K562 (cell line): ENCODE data around the gene LSR. TPM values are rescaled to one million over a fixed set of nuclear protein-coding genes. Genes with fewer than 3 reads are reported as not detected.
A peak's percentile ranks its signal among the peaks of the same experiment; 100 is the strongest.

Source experiments
- ATF7 ChIP-seq: fragments of 450-650 bp; IDR thresholded peaks from 2 replicates; pipeline ENCODE4 v1.7.1; 2014; ENCODE audit warnings: mild to moderate bottlenecking, moderate library complexity
- BACH1 ChIP-seq: fragments of 200-800 bp; sonication (Bioruptor generic); IDR thresholded peaks from 2 replicates; pipeline ENCODE4 v1.6.1; 2016; ENCODE audit warnings: missing genetic modification characterization, missing compliant biosample characterization
- CBX5 ChIP-seq: IDR thresholded peaks from 2 replicates; pipeline ENCODE4 v1.6.1; 2014; ENCODE audit warnings: low read depth, borderline replicate concordance
- DMBX1 ChIP-seq: fragments of 250-450 bp; sonication (Bioruptor Pico); IDR thresholded peaks from 2 replicates; pipeline ENCODE4 v1.8.0; 2022; ENCODE audit warnings: inconsistent platforms, mild to moderate bottlenecking, moderate library complexity, borderline replicate concordance
- DPF2 ChIP-seq: fragments of 450-650 bp; IDR thresholded peaks from 2 replicates; pipeline ENCODE4 v1.6.1; 2016
- FOXJ3 ChIP-seq: sonication (generic); formaldehyde crosslinking; IDR thresholded peaks from 2 replicates; pipeline ENCODE4 v1.4.0; 2020; ENCODE audit warnings: mild to moderate bottlenecking, missing genetic modification reagents
- MAZ ChIP-seq, 2 experiments: fragments of 450-650 bp in 1 of 2; sonication (generic) in 1 of 2; formaldehyde crosslinking; IDR thresholded peaks in 1 of 2; conservative IDR thresholded peaks in 1 of 2; 2 replicates each; pipeline versions ENCODE4 v1.4.0 to v1.5.0; 2020; ENCODE audit warnings: mild to moderate bottlenecking in 1 of 2, missing genetic modification reagents in 1 of 2
- MYBL2 ChIP-seq, 2 experiments: fragments of 450-650 bp in 1 of 2; sonication (generic) in 1 of 2; formaldehyde crosslinking in 1 of 2; IDR thresholded peaks; 2 replicates each; pipeline versions ENCODE4 v1.6.1 to v1.8.1; 2017 to 2022; ENCODE audit warnings: borderline replicate concordance in 1 of 2, inconsistent platforms in 1 of 2, low read depth in 1 of 2, mild to moderate bottlenecking in 1 of 2, missing genetic modification reagents in 1 of 2, moderate library complexity in 1 of 2
- NRF1 ChIP-seq, 2 experiments: fragments of 450-650 bp; IDR thresholded peaks in 1 of 2; conservative IDR thresholded peaks in 1 of 2; 2 replicates each; pipeline ENCODE4 v1.6.1; 2014; ENCODE audit warnings: mild to moderate bottlenecking in 2 of 2
- RBM17 ChIP-seq: fragments of 200-400 bp; formaldehyde crosslinking; IDR thresholded peaks from 2 replicates; pipeline ENCODE4 v1.6.1; 2017; ENCODE audit warnings: low read depth, mild to moderate bottlenecking, low read length, borderline replicate concordance
- SMAD1 ChIP-seq: fragments of 150-350 bp; IDR thresholded peaks from 2 replicates; pipeline ENCODE4 v1.6.1; 2014; ENCODE audit warnings: low read length, low read depth; ENCODE audit not compliant: partially characterized antibody
- SMAD4 ChIP-seq: fragments of 250-450 bp; sonication (Bioruptor Pico); conservative IDR thresholded peaks from 2 replicates; pipeline ENCODE4 v1.8.0; 2021; ENCODE audit warnings: inconsistent platforms, mild to moderate bottlenecking, moderate library complexity
- TOE1 ChIP-seq, 2 experiments: fragments of 450-650 bp in 1 of 2; sonication (generic) in 1 of 2; formaldehyde crosslinking in 1 of 2; IDR thresholded peaks; 2 replicates each; pipeline versions ENCODE4 v1.7.1 to v1.8.0; 2016 to 2022; ENCODE audit warnings: borderline replicate concordance in 2 of 2, mild to moderate bottlenecking in 2 of 2, antibody characterized with exemption in 1 of 2, inconsistent platforms in 1 of 2, low read depth in 1 of 2, missing genetic modification reagents in 1 of 2, moderate library complexity in 1 of 2
- ZNF507 ChIP-seq: conservative IDR thresholded peaks from 2 replicates; pipeline ENCODE4 v1.6.1; 2017; ENCODE audit warnings: missing genetic modification characterization, missing compliant biosample characterization
- ZNF589 ChIP-seq: fragments of 200-800 bp; sonication (Bioruptor generic); IDR thresholded peaks from 2 replicates; pipeline ENCODE4 v1.6.1; 2016; ENCODE audit warnings: low read depth, missing genetic modification characterization, missing compliant biosample characterization
- ZNF695 ChIP-seq: fragments of 450-650 bp; formaldehyde crosslinking; IDR thresholded peaks from 2 replicates; pipeline ENCODE4 v1.4.0; 2020; ENCODE audit warnings: mild to moderate bottlenecking, moderate library complexity
- polyA plus RNA-seq, 8 experiments: library from polyadenylated mRNA; depleted of rRNA in 4 of 8; stranded (reverse) in 5 of 8; unstranded in 3 of 8; fragments of >200 nt; fragmentation: Nextera tagmentation in 2 of 8; fragmentation: Illumina TruSeq in 1 of 8; extraction: Ambion mirVana in 2 of 8; extraction: Trizol in 1 of 8; gene quantifications; 2 replicates each; pipeline versions ENCODE4 v1.2.1 to v1.2.3, GENCODE V29; 2011 to 2014; ENCODE audit warnings: inconsistent platforms in 1 of 8, missing spikeins in 1 of 8
- total RNA-seq, 7 experiments: library from RNA; depleted of rRNA in 6 of 7; stranded (reverse); fragments of >200 nt in 6 of 7; fragmentation: Illumina TruSeq in 2 of 7; extraction: Trizol in 2 of 7; gene quantifications; 2 replicates each; pipeline versions ENCODE4 v1.2.1 to v1.2.3, GENCODE V29; 2011 to 2021; ENCODE audit warnings: low replicate concordance in 1 of 7
- TF ChIP-seq, protein P1 (sequence below): fragments of 450-650 bp; conservative IDR thresholded peaks from 2 replicates; pipeline ENCODE4 v1.6.1; 2016; ENCODE audit warnings: missing genetic modification characterization, low read depth, mild to moderate bottlenecking, missing compliant biosample characterization, moderate library complexity
- TF ChIP-seq, protein P2 (sequence below): sonication (generic); formaldehyde crosslinking; IDR thresholded peaks from 2 replicates; pipeline ENCODE4 v1.8.0; 2022; ENCODE audit warnings: mild to moderate bottlenecking, low read depth, missing genetic modification reagents
- TF ChIP-seq, protein P3 (sequence below): fragments of 450-650 bp; IDR thresholded peaks from 2 replicates; pipeline ENCODE4 v1.6.1; 2017; ENCODE audit warnings: antibody characterized with exemption, mild to moderate bottlenecking

Gene LSR
- total and polyA plus RNA-seq, 9 of the 15 experiments (the other 6 are each of a cell fraction or from before 2014, with no cell fraction given): 0.44 to 87.9 (median 28.0) TPM

- peak in 1 of 2 experiments; percentile 47; a peak in 2 of 4 replicates for TF ChIP-seq NRF1 (conservative IDR thresholded peaks at IDR 0.05 in 1 of 2, IDR thresholded peaks at IDR 0.05 in 1 of 2)
- TF ChIP-seq MYBL2 (IDR thresholded peaks at IDR 0.05; ENCODE audit: low read depth): no peak
- TF ChIP-seq MYBL2 (CRISPR knock-in tag; IDR thresholded peaks at IDR 0.05; ENCODE audit: borderline replicate concordance): 0 out of 2 replicates have a peak, but pooled peaks have one; percentile 57
- peak; percentile 94 for TF ChIP-seq DMBX1 (CRISPR knock-in tag)
- peak; percentile 46 to 78; a peak in 3 of 4 replicates for TF ChIP-seq MAZ (CRISPR knock-in tag; conservative IDR thresholded peaks at IDR 0.05 in 1 of 2, IDR thresholded peaks at IDR 0.05 in 1 of 2)
- no peak for TF ChIP-seq ZNF695 (CRISPR knock-in tag)
- no peak for TF ChIP-seq TOE1 (IDR thresholded peaks at IDR 0.05; ENCODE audit: borderline replicate concordance)
- TF ChIP-seq TOE1 (CRISPR knock-in tag; IDR thresholded peaks at IDR 0.05; ENCODE audit: borderline replicate concordance, low read depth): no peak
- TF ChIP-seq FOXJ3: no peak
- TF ChIP-seq SMAD1: peak; percentile 17
- peak; percentile 96 for TF ChIP-seq SMAD4
- TF ChIP-seq, protein P1, sequence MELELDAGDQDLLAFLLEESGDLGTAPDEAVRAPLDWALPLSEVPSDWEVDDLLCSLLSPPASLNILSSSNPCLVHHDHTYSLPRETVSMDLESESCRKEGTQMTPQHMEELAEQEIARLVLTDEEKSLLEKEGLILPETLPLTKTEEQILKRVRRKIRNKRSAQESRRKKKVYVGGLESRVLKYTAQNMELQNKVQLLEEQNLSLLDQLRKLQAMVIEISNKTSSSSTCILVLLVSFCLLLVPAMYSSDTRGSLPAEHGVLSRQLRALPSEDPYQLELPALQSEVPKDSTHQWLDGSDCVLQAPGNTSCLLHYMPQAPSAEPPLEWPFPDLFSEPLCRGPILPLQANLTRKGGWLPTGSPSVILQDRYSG (tag): peak; percentile 92
- 0 out of 2 replicates have a peak, but pooled peaks have one; percentile 64 for TF ChIP-seq BACH1
- 0 out of 2 replicates have a peak, but pooled peaks have one; percentile 18 for TF ChIP-seq ATF7
- TF ChIP-seq, protein P2, sequence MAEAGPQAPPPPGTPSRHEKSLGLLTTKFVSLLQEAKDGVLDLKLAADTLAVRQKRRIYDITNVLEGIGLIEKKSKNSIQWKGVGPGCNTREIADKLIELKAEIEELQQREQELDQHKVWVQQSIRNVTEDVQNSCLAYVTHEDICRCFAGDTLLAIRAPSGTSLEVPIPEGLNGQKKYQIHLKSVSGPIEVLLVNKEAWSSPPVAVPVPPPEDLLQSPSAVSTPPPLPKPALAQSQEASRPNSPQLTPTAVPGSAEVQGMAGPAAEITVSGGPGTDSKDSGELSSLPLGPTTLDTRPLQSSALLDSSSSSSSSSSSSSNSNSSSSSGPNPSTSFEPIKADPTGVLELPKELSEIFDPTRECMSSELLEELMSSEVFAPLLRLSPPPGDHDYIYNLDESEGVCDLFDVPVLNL: no peak
- peak; percentile 91 for TF ChIP-seq ZNF589 (CRISPR knock-in tag)
- TF ChIP-seq ZNF507 (tag): no peak
- TF ChIP-seq RBM17: no peak
- peak; percentile 25 for TF ChIP-seq DPF2
- TF ChIP-seq, protein P3, sequence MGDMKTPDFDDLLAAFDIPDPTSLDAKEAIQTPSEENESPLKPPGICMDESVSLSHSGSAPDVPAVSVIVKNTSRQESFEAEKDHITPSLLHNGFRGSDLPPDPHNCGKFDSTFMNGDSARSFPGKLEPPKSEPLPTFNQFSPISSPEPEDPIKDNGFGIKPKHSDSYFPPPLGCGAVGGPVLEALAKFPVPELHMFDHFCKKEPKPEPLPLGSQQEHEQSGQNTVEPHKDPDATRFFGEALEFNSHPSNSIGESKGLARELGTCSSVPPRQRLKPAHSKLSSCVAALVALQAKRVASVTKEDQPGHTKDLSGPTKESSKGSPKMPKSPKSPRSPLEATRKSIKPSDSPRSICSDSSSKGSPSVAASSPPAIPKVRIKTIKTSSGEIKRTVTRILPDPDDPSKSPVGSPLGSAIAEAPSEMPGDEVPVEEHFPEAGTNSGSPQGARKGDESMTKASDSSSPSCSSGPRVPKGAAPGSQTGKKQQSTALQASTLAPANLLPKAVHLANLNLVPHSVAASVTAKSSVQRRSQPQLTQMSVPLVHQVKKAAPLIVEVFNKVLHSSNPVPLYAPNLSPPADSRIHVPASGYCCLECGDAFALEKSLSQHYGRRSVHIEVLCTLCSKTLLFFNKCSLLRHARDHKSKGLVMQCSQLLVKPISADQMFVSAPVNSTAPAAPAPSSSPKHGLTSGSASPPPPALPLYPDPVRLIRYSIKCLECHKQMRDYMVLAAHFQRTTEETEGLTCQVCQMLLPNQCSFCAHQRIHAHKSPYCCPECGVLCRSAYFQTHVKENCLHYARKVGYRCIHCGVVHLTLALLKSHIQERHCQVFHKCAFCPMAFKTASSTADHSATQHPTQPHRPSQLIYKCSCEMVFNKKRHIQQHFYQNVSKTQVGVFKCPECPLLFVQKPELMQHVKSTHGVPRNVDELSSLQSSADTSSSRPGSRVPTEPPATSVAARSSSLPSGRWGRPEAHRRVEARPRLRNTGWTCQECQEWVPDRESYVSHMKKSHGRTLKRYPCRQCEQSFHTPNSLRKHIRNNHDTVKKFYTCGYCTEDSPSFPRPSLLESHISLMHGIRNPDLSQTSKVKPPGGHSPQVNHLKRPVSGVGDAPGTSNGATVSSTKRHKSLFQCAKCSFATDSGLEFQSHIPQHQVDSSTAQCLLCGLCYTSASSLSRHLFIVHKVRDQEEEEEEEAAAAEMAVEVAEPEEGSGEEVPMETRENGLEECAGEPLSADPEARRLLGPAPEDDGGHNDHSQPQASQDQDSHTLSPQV: peak; percentile 99
- no peak for TF ChIP-seq CBX5
Measured at GRCh38 chr19:35309481-35310279, 60.9 kb downstream of the LSR start (continued).
